Erythroblast (primary cell): ENCODE results near the gene UGT1A4.

Experiments used
- GATA1 ChIP-seq: IDR thresholded peaks from 2 replicates; pipeline ENCODE4 v1.6.1; 2011; ENCODE audit warnings: low read depth, mild to moderate bottlenecking, control low read depth, low read length, moderate library complexity
- POLR2A ChIP-seq: IDR thresholded peaks from 2 replicates; pipeline ENCODE4 v1.6.1; 2011; ENCODE audit warnings: mild to moderate bottlenecking, low read length

- TF ChIP-seq POLR2A: no peak
- TF ChIP-seq GATA1: no peak
These were observed 40.3 kb downstream of the UGT1A4 start for GRCh38 chr2:233758849-233759248.
